Kidney capillary endothelial cell (primary cell): ENCODE results near the gene KRTAP2-1.
A peak's percentile ranks its signal among the peaks of the same experiment; 100 is the strongest.
"Not testable (repeated sequence)": the region's sequence is repeated elsewhere in the genome, so short reads cannot be mapped to it uniquely, and the experiment has no call there.

Experiments
- DNase-seq: peaks from one replicate; pipeline ENCODE4 v3.0.0-alpha.2; 2018; ENCODE audit warnings: low spot score

KRTAP2-1 gene

DNA sequence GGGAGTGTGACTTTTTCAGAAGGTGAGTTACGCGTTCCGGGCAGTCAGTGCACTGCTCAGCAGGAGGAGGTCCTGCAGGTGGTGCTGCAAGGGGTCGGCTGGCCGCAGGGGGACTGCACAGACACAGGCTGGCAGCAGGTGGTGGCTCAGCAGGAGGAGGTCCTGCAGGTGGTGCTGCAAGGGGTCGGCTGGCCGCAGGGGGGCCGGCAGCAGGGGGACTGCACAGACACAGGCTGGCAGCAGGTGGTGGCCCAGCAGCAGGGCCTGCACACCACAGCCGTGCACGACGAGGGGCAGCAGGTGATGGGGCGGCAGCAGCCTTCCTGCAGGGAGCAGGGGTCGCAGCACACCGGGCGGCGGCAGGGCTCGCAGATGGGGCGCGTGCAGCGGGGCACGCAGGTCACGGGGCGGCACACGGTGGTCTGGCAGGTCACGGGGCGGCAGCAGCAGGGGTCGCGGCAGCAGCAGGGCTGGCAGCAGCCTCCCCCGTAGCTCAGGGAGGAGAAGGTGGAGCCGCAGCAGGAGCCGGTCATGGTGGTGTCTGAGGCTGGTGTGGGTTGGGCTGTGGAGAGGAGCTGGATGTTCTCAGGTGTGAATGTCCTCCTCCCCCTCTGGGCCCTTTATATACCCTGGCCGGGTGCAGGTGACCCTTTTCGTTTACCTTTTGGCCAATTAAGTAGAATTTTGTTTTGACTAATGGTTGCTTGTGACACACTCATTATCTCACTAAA lies at the start of gene KRTAP2-1:
Gene KRTAP2-1 (minus strand): TSS at position 582 of the 731 bp plus-strand sequence. CDS start 49 bp downstream, at position 533.
- not testable (repeated sequence) for DNase-seq

DNA sequence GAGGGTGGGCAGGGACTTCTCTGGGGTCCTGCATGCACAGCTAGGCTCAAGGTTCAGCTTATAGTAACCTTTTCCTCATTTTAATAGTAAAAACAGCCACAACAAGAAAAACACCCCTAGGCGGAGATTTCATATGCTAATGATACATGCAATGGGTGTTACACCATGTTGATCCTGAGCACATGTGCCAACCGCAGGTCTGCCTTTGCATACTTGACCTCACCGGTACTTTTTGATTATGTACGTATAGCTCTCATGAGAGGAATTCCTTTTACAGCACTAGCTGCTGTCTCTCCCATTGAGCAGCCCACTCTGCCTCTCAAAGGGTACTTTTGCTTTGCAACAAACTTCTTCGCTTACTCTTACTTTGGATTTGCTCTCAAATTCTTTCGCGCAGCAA lies 48.9 kb upstream of the KRTAP2-1 start:
- DNase-seq = no peak

DNA sequence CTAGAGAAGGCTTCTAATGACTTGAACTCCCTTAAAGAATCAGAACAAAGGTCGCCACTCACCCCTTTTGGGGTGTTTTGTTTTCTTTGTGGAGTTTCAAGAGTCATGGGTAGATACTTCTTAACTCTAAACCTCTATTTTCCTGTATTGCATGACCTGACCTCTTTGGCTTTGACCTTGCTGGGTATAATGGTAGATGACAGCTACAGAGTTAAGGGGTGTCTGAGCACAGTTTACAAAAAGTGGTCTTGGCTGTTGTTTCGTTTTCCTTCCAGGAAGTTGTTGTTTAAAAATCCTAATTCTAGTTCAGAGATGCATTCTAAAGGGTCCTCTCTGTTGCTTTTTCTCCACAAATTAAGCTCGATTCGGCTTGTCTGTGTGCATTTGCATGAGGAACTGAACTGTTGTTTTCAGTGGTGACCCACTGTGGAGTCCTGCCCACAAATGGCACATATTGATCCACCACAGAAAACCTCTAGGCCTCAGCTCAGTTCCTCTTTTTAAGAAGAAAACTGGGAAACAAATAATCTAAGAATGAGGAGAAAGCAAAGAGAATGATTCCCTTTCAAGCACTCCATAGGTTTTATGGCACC lies 41.7 kb upstream of the KRTAP2-1 start:
- not testable (repeated sequence) for DNase-seq

DNA sequence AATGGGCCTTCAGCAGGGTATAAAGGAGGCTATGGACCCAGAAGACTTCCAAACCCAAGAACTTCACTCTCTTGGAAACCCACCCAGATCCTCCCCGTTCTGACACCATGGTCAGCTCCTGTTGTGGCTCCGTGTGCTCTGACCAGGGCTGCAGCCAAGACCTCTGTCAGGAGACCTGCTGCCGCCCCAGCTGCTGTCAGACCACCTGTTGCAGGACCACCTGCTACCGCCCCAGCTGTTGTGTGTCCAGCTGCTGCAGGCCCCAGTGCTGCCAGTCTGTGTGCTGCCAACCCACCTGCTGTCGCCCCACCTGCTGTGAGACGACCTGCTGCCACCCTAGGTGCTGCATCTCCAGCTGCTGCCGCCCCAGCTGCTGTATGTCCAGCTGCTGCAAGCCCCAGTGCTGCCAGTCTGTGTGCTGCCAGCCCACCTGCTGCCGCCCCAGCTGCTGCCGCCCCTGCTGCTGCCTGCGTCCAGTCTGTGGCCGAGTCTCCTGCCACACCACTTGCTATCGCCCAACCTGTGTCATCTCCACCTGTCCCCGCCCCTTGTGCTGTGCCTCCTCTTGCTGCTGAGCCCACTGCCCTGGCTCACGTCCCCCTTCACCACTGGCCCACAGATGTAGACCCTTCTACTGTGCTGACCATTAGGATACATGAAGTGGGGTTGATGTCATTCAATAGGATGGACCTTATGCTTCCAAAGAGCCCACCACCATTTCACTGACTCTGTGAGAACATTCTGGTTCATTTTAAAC lies 37.2 kb upstream of the KRTAP2-1 start, which contains the start of gene KRTAP4-7:
Gene KRTAP4-7 (plus strand): TSS at position 51 of the 757 bp plus-strand sequence. CDS start 57 bp downstream, at position 108.
- not testable (repeated sequence) for DNase-seq

GRCh38 chr17:41083427-41083826 lies 36.3 kb upstream of the KRTAP2-1 start:
- DNase-seq = not testable (repeated sequence)

GRCh38 chr17:41082626-41083025 lies 35.5 kb upstream of the KRTAP2-1 start:
- DNase-seq = no peak

- DNase-seq = no peak
Observed at GRCh38 chr17:41076788-41077187, 29.7 kb upstream of the KRTAP2-1 start.

DNA sequence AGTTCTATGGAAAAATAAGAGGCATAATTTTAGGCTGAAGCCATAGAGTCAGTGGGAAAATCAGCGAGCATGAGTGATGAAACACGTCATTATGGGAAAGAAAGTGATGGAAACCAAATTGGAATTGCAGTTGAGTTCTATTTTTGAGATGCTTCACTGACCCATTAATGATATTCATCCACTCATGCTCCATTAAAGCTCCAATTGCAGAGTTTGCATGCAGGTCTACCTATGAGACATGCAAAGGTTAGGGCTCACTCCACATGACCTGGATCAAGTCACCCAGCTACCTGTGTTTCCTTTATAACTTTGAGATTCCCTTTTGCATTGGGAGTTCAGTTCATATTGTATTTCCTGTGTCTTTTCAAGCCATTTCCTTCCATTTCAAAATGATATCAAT lies 26.6 kb upstream of the KRTAP2-1 start:
- DNase-seq = no peak

GRCh38 chr17:41071606-41072360 lies 24.7 kb upstream of the KRTAP2-1 start:
- no peak for DNase-seq

GRCh38 chr17:41069031-41069430 lies 21.9 kb upstream of the KRTAP2-1 start:
- no peak for DNase-seq

DNA sequence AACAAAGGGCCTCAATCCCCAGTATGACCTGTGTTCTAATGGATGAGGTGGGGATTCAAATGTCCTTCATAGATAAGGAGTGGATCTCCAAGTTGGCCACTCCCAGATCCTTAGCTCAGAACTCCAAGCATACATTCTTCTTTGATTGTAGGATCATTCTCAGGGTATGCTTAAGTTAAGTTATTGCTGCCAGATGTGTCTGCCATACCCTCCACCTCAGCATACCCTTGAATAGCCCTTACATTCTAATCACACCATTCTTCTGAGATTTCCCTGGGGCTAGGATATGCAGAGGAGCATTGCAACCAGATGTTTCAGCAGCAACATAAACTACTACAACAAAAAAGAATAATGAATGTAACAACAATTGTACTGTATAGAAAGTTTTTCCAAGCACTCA lies 20.2 kb upstream of the KRTAP2-1 start:
- DNase-seq = no peak

- no peak for DNase-seq
Observed at GRCh38 chr17:41065829-41066624, 18.9 kb upstream of the KRTAP2-1 start, which contains the start of gene KRTAP2-4. TSS of gene KRTAP2-4 (minus strand) at chr17:41065879. CDS start at chr17:41065845, 34 bp downstream.

- DNase-seq = not testable (repeated sequence)
Observed at GRCh38 chr17:41065016-41065689, 18.0 kb upstream of the KRTAP2-1 start.

DNA sequence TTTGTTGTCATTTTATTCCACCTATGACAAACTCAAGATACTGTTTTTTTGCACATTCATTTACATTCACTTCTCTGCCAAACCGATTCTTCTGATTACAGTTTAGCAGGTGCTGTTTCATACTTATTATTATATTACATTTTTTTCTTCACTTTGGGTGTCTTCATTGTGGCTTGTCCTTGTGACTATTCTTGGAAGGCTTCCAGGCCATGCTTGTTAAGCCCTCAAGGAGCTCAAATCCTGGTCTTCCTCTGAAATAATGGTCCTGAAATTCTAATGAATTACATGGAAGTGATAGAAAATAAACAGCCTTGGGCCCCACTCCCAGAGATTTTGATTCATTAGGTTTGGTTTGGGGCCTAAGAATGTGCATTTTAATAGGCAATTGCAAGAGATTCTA lies 17.2 kb upstream of the KRTAP2-1 start:
- no peak for DNase-seq

- DNase-seq = no peak
Observed at GRCh38 chr17:41063449-41063848, 16.3 kb upstream of the KRTAP2-1 start.

DNA sequence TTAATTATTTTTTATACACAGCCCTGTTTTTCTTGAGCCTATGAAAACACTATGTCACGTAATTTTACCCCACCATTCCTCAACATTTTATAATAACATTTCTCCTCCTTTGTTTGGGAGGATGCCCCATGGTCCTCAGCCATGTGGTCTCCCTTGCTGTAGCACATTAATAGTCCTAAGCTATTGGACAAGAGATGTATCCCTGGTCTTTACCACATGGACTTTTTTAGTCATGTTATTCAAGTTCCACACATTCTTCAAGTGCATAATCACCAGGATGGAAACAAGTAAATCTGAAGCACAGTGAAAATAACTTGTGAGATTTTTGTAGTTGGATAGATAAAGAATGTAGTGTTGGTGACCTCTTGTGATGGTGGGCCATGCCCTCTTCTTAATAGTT lies 14.8 kb upstream of the KRTAP2-1 start:
- DNase-seq = no peak

- peak; percentile 25 for DNase-seq
Observed at GRCh38 chr17:41060052-41060604, 13.0 kb upstream of the KRTAP2-1 start, which contains the start of gene KRTAP2-3. TSS of gene KRTAP2-3 (minus strand) at chr17:41060114. CDS start at chr17:41060050, 64 bp downstream.

- DNase-seq = not testable (repeated sequence)
Observed at GRCh38 chr17:41059276-41060051, 12.3 kb upstream of the KRTAP2-1 start.

GRCh38 chr17:41058741-41059140 lies 11.6 kb upstream of the KRTAP2-1 start:
- no peak for DNase-seq
